ACC112 (cell line): ENCODE data around the gene ZNF862.

Experiments
- H2AFZ ChIP-seq: fragments of 200-600 bp; sonication (generic); one replicate; pipeline ENCODE4 v1.6.0; 2017; ENCODE audit warnings: antibody characterized with exemption, low read length; ENCODE audit not compliant: unreplicated experiment
- H3K27ac ChIP-seq: fragments of 200-600 bp; sonication (generic); 2 replicates; pipeline ENCODE4 v1.5.1; 2014; ENCODE audit warnings: low read depth, mild to moderate bottlenecking, antibody characterized with exemption, low read length, moderate library complexity
- H3K27me3 ChIP-seq: fragments of 200-600 bp; sonication (generic); 2 replicates; pipeline ENCODE4 v1.6.1; 2014; ENCODE audit warnings: mild to moderate bottlenecking, antibody characterized with exemption, low read length, moderate library complexity, mixed read lengths; ENCODE audit not compliant: insufficient read depth
- H3K36me3 ChIP-seq: fragments of 200-600 bp; sonication (generic); 2 replicates; pipeline ENCODE4 v1.6.1; 2016; ENCODE audit warnings: mild to moderate bottlenecking, antibody characterized with exemption, low read length, moderate library complexity, mixed read lengths; ENCODE audit not compliant: insufficient read depth
- H3K4me1 ChIP-seq: fragments of 200-600 bp; sonication (generic); one replicate; pipeline ENCODE4 v1.6.1; 2016; ENCODE audit warnings: low read length, mixed read lengths; ENCODE audit not compliant: insufficient read depth, unreplicated experiment, control insufficient read depth
- H3K4me3 ChIP-seq: fragments of 200-600 bp; sonication (generic); 2 replicates; pipeline ENCODE4 v1.5.1; 2014; ENCODE audit warnings: mild to moderate bottlenecking, low read depth, low read length
- H3K79me2 ChIP-seq: fragments of 200-600 bp; sonication (generic); one replicate; pipeline ENCODE4 v1.6.0; 2016; ENCODE audit warnings: low read length; ENCODE audit not compliant: control insufficient read depth, unreplicated experiment, insufficient read depth

ZNF862 gene

DNA sequence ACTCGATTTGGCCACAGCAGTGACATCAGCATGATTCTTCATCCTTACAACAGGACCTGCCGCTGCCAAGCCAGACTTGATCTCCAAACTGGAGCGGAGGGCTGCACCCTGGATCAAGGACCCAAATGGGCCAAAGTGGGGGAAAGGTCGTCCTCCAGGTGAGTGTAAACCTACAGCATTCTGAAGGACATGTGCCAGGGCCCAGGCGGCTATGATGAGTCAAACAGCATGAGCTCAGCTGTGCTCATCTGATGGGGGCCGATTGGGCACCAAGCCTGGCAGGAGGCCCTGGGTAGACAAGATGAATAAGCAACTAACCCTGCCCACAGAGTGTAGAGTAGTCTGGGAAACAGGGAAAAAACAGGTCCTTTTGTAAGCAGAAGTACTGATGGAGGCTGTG lies 21.2 kb downstream of the ZNF862 start:
- H3K4me3 ChIP-seq, result no peak overlapping the region
- H3K36me3 ChIP-seq, result no peaks in the 10 kb centered on the region; the same call in 1 of the 2 replicates
- H2AFZ ChIP-seq, result no peak overlapping the region
- H3K4me1 ChIP-seq, result peaks cover 12% of the 10 kb centered on the region
- H3K27me3 ChIP-seq, result no peaks in the 10 kb centered on the region
- H3K79me2 ChIP-seq, result no peaks in the 10 kb centered on the region
- H3K27ac ChIP-seq, result no peak overlapping the region

DNA sequence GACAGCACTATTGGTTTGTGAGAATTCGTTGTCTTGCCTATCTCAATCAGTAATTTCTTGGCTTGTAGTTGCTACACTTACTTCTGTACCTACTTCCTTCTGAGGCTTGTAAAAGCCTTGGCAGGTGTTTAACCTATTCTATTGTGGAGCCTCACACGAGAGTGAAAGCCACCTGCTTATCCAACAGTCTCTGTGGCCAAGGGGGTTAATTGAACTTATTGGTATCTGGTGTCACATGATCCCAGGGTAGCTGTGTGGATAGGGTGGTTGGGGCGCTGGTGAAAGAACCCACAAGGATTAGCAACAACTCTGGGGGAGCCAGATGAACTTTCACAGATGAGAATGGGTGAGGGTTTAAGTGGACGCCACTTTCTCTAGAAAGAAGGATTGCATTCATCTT lies 21.7 kb downstream of the ZNF862 start:
- Histone ChIP-seq H3K36me3 (no peaks in the 10 kb centered on the region; the same call in 1 of the 2 replicates), H3K27me3 (no peaks in the 10 kb centered on the region), H3K4me3 (no peak overlapping the region), H3K79me2 (no peaks in the 10 kb centered on the region), H3K27ac (no peak overlapping the region), H2AFZ (no peak overlapping the region), H3K4me1 (peaks cover 10% of the 10 kb centered on the region)

DNA sequence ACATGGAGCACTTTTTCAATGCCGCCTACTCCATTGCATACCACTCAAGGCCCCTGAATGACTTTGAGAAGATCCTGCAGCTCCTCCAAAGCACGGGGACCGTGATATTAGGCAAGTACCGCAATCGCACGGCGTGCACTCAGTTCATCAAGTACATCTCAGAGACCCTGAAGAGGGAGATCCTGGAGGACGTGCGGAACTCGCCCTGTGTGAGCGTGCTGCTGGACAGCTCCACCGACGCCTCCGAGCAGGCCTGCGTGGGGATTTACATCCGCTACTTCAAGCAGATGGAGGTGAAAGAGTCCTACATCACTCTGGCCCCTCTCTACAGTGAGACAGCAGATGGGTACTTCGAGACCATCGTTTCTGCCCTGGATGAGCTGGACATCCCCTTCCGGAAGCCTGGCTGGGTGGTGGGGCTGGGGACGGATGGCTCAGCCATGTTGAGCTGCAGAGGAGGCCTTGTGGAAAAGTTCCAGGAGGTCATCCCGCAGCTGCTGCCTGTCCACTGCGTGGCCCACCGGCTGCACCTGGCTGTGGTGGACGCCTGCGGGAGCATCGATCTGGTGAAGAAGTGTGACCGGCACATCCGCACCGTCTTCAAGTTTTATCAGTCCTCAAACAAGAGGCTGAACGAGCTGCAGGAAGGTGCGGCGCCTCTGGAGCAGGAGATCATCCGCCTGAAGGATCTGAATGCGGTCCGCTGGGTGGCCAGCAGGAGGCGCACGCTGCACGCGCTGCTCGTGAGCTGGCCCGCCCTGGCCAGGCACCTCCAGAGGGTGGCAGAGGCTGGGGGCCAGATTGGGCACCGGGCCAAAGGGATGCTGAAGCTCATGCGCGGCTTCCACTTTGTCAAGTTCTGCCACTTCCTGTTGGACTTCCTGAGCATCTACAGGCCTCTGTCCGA lies 22.9 kb downstream of the ZNF862 start:
- Histone ChIP-seq H3K27me3 (no peaks in the 10 kb centered on the region), H3K4me1 (no peaks in the 10 kb centered on the region), H3K4me3 (no peak overlapping the region), H2AFZ (no peak overlapping the region), H3K36me3 (no peaks in the 10 kb centered on the region; the same call in 1 of the 2 replicates), H3K79me2 (no peaks in the 10 kb centered on the region), H3K27ac (no peak overlapping the region)

DNA sequence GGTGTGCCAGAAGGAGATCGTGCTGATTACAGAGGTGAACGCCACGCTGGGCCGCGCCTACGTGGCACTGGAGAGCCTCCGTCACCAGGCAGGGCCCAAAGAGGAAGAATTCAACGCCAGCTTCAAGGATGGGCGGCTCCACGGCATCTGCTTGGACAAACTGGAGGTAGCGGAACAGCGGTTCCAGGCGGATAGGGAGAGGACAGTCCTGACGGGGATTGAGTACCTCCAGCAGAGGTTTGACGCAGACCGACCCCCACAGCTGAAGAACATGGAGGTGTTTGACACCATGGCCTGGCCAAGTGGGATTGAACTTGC lies 23.5 kb downstream of the ZNF862 start:
- Histone ChIP-seq H3K27ac (no peak overlapping the region), H3K79me2 (no peaks in the 10 kb centered on the region), H2AFZ (no peak overlapping the region), H3K4me1 (no peaks in the 10 kb centered on the region), H3K4me3 (no peak overlapping the region), H3K27me3 (no peaks in the 10 kb centered on the region), H3K36me3 (no peaks in the 10 kb centered on the region; the same call in 1 of the 2 replicates)

DNA sequence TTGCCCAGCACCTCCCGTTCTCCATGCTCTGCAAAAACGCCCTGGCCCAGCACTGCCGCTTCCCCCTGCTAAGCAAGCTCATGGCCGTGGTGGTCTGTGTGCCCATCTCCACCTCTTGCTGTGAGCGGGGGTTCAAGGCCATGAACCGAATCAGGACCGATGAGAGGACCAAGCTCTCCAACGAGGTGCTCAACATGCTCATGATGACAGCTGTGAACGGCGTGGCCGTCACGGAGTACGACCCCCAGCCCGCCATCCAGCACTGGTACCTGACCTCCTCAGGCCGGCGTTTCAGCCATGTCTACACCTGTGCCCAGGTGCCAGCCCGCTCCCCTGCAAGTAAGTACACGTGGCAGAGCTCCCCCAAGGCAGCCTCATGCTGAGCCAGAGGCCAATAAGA lies 24.0 kb downstream of the ZNF862 start:
- no peaks in the 10 kb centered on the region for H3K4me1 ChIP-seq
- no peak overlapping the region for H3K27ac ChIP-seq
- no peak overlapping the region for H3K4me3 ChIP-seq
- H3K79me2 ChIP-seq, result no peaks in the 10 kb centered on the region
- no peaks in the 10 kb centered on the region for H3K27me3 ChIP-seq
- H3K36me3 ChIP-seq, result no peaks in the 10 kb centered on the region; the same call in 1 of the 2 replicates
- H2AFZ ChIP-seq, result no peak overlapping the region

DNA sequence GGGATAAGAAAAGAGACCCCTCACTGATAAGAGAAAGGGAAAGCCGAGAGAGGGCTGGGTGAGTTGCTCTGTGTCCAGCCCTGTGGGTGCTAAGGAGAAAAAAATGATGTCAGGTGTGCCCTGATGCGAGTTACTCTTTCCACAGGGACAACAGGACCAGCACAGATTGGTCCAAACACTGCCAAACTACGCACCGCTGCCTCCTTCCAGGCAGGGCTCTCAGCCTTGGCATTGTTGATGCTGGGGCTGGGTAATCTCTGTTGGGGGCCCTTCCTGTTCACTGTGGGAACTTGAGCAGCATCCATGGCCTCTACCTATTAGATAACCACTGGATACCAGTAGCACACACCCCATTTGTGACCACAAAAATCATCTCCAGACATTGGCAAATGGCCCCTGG lies 25.3 kb downstream of the ZNF862 start:
- Histone ChIP-seq H2AFZ (no peak overlapping the region), H3K27me3 (no peaks in the 10 kb centered on the region), H3K4me3 (no peak overlapping the region), H3K4me1 (no peaks in the 10 kb centered on the region), H3K79me2 (no peaks in the 10 kb centered on the region), H3K36me3 (no peaks in the 10 kb centered on the region; the same call in 1 of the 2 replicates), H3K27ac (no peak overlapping the region)

DNA sequence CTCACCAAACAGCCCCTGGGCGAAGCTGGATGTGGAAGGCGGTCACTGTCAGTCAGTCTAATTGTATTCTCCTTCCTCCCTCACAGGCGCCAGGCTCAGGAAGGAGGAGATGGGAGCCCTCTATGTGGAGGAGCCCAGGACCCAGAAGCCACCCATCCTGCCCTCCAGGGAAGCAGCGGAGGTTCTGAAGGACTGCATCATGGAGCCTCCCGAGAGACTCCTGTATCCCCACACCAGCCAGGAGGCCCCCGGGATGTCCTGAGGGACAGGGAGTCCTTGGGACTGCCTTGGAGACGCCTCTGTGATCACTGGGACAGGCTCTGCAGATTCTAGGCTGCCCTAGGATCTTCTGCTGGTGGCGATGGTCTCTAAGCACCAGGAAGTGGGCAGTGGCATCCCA lies 25.8 kb downstream of the ZNF862 start:
- H3K4me1 ChIP-seq, result no peaks in the 10 kb centered on the region
- H3K27me3 ChIP-seq, result no peaks in the 10 kb centered on the region
- no peaks in the 10 kb centered on the region for H3K79me2 ChIP-seq
- H3K36me3 ChIP-seq, result no peaks in the 10 kb centered on the region; the same call in 1 of the 2 replicates
- no peak overlapping the region for H3K27ac ChIP-seq
- H2AFZ ChIP-seq, result no peak overlapping the region
- H3K4me3 ChIP-seq, result no peak overlapping the region

DNA sequence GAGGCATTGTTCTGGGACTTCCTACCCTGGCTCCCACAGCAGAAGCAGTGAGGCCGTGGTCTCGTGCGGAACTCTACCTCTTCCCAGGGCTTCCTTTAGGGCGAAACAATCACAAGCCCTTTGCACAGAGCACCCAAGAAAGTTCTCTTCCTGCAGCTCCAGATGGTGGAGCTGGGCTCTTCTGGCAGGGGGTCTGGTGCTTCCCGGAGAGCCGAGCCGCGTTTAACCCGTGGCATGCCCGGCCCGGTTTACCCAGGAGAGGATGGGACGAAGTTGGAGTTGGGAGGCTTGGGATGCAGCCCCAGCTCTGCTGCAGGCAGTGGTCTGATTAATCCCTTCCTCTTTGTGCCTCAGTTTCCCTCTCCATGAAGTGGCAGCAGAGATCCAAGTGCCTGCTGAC lies 26.6 kb downstream of the ZNF862 start:
- Histone ChIP-seq H3K27ac (no peak overlapping the region), H3K4me3 (no peak overlapping the region), H3K79me2 (no peaks in the 10 kb centered on the region), H2AFZ (no peak overlapping the region), H3K4me1 (no peaks in the 10 kb centered on the region), H3K36me3 (no peaks in the 10 kb centered on the region; the same call in 1 of the 2 replicates), H3K27me3 (no peaks in the 10 kb centered on the region)

DNA sequence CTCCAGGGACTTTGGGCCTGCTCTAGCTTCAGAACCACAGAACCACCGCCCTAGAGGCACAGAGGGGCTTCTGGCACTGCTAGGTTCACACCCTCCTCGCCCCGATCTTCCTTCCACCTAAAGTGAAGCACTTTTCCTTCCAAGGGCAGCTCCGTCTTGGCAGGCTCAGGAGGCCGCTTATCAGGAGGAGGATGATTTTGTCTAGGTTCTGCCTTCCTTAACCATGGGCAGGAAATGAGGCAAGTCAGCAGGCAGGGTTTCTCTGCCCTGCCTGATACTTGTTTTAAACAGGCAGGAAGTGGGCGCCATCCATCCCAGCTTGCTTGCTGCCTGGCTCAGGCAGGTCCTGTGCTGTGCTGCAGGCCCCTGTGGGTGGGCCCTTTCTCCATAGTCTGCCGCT lies 27.3 kb downstream of the ZNF862 start:
- no peaks in the 10 kb centered on the region; the same call in 1 of the 2 replicates for H3K36me3 ChIP-seq
- H3K27ac ChIP-seq, result no peak overlapping the region
- no peaks in the 10 kb centered on the region for H3K27me3 ChIP-seq
- no peaks in the 10 kb centered on the region for H3K4me1 ChIP-seq
- no peaks in the 10 kb centered on the region for H3K79me2 ChIP-seq
- H2AFZ ChIP-seq, result no peak overlapping the region
- H3K4me3 ChIP-seq, result no peak overlapping the region

DNA sequence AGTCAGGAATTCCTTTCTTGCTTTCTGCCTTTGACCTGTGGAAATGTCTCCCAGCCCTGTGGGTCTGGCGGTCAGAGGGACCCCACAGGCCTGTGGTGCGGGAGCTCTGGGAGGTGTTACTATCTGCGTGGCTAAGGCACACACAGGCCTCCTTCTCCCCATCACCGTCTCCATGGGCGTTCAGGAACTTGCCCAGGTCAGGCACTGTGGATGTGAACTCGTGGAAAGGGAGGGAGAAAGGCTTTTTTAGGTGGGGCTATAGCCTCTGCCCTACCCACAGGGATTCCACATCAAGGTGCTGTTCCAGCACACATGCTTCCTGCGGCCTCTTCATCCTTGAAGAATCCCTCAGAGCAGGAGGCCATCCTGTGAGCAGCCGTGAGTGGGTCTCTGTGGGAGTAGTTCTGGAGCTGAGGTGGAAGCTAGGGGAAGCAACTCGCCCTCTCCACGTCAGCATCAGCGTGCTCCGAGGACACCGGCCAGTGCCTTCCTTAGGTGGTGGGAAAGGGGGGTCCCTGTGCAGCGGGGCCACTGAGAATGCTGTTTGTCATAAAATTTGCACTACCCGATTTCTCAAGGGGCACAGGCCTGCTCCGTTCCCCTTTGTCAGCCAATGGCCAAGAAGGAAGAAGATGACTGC lies 28.1 kb downstream of the ZNF862 start:
- Histone ChIP-seq H3K36me3 (no peaks in the 10 kb centered on the region), H3K79me2 (no peaks in the 10 kb centered on the region), H3K27ac (no peak overlapping the region), H3K27me3 (no peaks in the 10 kb centered on the region), H3K4me3 (no peak overlapping the region), H2AFZ (no peak overlapping the region), H3K4me1 (no peaks in the 10 kb centered on the region)
